GM21390 (cell line): ENCODE results near the gene TEX30.
A peak's percentile ranks its signal among the peaks of the same experiment; 100 is the strongest.
"Not testable (repeated sequence)": the region's sequence is repeated elsewhere in the genome, so short reads cannot be mapped to it uniquely, and the experiment has no call there.

ENCODE experiments used
- ATAC-seq: cut with Tn5 transposase; IDR thresholded peaks from one replicate; pipeline ENCODE4 v1.9.1; 2021; ENCODE audit not compliant: unreplicated experiment

TEX30 gene

DNA sequence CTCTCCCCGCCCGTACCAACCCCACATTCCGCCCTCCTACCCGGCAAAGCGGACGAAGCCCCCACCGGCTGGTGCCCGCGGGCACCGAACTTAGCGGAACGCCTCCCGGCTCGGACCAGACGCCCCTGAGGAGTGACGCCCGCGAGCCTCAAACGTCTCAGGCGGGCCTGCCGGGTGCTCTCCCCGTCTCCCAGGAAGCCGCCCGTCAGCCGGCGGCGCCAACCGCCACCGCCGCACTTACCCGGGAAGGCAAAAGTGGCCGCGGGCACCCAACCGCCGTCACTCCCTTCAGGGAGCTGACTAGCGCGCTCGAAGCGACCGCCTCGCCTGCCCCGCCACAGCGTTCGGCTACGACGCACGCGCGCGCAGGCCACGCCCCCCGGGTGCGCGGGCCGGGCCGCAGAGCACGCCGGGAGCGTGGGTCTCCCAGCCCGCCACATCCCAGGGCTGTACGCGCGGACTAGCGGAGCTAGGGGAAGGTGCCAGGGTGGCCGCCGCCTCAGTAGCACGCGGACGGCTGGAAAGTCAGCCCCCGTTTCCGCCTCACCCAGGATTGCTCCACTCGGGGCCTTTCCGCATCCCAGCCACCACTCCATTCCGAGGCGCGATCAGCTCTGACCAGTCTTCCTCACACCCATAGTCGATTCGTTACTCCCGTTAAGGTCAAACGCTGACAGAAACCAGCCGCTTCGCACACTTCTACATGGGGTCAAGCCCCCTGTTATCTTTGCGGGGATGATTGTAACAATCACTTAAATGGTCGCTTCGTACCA, at the start of gene TEX30:
Gene TEX30, minus strand, starts transcription at position 346 of the 773 bp plus-strand sequence. CDS start 3,760 bp downstream, outside the sequence.
- ATAC-seq = peak; percentile 94

DNA sequence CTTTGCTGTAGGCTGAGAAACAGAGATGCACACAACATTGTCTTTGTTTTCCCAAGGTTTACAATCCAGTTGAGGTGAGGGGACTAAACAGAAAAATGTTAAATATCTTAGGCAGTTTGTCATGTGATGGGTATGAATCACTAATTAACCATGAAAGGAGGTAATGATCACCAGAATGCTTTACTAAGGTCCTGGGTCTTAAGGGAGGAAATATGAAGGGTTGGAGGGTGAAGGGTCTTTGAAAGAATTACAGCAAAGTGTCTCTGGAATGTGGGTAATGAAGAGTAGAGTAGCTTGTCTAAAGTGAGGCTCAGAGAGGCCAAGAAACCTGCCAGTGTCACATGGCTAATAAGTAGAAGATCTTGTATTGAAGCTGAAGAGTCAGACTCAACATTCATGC, 44.3 kb upstream of the TEX30 start:
- no peak for ATAC-seq

DNA sequence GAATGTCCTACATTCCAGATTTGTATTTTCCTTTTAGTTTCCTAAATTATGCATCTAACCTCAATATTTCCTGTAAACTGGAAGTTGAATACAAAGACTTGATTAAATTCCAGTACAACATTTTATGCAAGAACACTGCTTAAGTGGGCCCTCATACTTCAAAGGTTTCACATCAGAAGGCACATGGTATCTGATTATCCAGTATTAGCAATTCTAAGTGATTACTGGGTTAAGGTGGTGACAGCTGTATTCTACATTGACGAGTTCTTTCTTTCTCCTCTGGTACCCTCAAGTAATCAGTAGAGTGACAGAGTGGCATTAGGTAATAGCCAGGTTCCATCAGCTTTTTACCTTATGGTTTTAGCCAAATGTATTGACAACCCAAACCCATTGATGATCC, 43.7 kb upstream of the TEX30 start:
- no peak for ATAC-seq

DNA sequence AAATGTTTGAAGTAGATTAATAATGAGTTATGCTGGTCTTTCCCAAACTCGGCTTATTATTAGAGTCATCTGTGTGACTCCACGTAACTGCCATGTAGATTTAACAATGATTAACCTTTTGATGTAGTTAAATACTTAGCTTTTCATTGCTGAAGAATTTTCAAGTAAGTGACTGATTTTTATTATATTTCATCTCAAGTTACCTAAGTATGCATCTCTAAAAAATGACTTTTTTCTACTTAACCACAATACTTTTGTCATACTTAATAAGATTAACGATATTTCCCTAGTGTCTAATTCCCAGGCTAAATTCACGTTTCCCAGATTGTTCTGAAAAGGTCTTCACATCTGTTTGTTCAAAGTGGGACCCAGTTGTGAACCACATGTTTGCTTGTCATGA, 43.1 kb upstream of the TEX30 start:
- ATAC-seq = no peak

DNA sequence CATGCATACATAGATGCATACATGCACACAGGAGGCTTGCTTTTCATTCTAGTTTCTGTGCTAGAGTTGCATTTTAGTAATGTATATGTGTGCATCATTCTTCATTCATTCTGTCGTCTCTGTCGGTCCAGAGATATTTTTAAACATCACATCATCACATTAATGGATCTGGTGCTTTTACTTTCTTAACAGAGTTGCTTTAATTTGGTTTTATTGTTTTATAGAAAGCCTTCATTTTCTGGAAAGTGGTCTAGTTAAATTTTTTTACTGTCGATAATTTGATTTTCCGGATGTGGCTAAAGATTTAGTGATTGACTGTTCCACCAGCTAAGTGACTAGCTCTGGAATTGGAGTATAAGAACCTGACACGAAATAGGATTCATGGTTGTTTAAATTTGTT, 42.2 kb upstream of the TEX30 start:
- no peak for ATAC-seq

DNA sequence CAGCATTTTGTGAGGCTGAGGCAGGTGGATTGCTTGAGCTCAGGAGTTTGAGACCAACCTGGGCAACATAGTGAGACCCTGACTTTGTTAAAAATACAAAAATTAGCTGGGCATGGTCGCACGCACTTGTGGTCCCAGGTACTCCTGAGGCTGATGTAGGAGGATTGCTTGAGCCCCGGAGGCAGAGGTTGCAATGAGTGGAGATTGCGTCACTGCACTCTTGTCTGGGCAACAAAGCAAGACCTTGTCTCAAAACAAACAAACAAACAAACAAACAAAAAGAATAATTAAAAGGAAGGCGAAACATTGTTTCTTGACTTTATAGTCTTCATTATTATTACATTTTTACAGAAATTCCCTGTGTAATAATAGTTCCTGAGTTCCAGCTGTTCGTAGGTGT, 41.2 kb upstream of the TEX30 start:
- ATAC-seq = no peak

DNA sequence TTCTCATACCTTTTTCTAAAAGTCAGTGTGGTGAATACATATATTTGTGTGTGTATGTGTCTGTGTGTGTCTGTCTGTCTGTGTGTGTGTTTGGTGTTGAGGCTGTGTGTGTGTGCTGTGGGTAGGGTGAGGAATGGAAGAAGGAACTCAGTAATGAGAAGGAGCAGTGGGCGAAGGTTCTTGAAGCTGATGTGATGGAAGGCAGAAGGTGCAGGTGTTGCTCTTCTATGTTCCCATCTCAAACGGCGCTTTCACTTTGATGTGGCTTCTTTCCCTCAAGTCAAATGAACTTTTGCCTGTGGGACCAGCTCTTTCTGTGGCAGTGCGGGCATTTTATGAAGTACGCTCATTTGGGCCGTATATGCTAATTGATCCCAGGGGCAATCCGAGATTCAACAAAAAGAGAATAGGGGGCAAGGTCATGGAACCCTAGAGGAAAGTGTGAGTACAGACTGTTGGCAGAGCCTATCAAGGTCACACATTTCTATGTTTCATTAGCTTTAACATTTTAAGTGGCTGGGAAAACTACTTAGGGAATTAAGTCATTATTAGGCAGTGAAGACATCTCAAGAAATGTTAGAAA, 40.5 kb upstream of the TEX30 start:
- no peak for ATAC-seq

DNA sequence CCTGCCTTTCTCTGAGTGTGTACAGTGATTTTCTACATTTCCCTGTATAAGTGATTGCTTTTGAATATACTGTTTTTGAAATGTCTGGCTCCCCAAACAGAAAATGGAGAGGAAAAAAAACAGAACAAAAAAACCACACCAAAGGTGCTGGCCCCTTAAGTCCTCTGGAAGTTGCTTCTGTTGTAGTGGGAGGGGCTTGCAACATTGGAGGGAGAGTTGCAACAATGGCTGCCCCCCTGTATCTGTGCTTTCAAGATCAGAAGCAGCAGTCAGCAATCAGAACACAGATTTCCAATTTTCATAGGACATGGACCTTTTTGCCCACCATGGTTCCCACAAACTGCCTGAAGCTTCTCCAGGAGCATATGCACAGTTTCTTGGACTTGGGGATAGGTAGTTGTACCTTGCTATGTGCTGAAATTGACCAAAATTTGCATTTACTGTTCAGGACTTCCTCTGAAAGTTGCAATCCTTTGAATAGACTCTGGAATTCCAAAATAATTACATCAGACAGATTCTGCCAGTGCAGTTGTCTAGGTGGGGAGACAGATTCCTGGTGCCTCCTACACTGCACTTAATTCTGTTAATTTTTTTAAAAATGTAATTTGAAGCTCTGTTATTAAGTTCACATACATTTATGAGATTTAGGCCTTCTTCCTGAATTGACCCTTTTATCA, 39.2 kb upstream of the TEX30 start:
- ATAC-seq = no peak

DNA sequence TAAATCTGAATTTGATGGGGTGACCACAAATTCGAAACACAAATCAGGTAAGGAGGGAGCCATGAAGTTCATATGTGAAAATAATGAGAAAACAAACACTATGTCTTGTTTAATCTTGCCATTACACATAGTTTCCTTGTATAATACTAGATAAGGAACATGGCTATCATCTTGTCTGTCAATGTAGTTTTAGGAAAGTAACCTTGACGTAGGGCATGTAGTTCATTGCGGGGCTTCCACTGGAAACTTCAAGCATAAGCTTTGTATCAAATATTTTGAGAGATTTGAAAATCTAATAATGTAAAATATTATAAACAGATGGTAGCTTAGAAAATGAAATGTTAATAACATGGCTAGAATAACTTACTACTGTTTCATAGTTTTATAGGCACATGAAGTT, 34.1 kb upstream of the TEX30 start:
- ATAC-seq = no peak

DNA sequence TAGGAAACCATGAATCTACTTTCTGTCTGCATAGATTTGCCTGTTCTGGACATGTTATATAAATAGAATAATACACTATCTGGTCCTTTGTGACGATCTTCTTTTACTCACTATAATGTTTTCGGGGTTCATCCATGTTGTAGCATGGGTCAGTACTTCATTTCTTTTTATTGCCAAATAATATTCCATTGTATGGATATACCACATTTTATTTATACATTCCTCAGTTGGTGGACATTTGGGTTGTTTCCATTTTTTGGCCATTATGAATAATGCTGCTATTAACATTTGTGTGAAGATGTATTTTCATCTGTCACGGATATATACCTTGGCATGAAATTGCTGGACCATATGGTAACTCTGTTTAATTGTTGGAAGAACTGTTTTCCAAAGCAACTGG, 32.1 kb upstream of the TEX30 start:
- no peak for ATAC-seq

DNA sequence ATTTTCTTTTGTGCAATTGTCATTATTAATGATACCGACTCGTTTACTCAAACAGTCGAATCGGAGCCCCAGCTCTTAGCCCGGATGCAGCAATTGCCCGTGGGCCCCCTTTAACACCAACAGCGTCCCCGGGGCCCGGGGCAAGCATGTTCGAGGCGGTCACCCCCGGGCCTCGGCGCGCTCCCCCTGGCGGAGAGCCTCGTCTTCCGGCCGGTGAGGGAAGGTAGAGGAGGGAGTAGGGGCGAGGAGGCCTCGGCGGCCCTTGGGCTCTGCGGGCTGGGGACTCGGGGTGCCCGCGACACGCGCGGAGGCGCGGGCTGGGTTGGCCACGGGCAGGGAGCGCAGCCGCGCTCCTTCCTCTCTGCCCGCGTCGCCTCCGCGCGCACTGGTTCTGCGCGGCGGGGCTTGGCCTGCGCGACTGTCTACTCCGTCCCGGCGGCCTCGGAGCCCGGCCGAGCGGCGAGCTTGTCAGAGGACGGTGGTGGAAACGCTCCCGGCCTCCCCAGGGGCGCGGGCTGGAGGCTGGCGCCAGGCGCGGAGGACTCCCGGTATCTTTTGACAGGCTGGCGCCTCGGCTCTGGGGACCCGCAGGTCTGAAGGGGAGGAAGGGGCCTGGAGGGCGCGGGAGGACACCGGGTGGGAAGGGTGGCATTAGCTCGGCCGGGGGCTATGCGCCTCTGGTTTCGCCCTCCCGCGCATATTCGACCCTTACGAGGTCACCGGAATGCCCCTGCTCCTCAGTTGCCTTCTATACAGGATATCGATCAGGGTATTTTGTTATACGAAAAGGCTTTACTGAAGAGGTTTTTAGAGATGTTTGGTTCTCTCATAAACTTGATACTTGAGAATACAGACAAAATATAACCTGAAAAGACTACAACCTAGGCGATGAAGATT, 26.8 kb upstream of the TEX30 start:
- ATAC-seq = peak; percentile 75

DNA sequence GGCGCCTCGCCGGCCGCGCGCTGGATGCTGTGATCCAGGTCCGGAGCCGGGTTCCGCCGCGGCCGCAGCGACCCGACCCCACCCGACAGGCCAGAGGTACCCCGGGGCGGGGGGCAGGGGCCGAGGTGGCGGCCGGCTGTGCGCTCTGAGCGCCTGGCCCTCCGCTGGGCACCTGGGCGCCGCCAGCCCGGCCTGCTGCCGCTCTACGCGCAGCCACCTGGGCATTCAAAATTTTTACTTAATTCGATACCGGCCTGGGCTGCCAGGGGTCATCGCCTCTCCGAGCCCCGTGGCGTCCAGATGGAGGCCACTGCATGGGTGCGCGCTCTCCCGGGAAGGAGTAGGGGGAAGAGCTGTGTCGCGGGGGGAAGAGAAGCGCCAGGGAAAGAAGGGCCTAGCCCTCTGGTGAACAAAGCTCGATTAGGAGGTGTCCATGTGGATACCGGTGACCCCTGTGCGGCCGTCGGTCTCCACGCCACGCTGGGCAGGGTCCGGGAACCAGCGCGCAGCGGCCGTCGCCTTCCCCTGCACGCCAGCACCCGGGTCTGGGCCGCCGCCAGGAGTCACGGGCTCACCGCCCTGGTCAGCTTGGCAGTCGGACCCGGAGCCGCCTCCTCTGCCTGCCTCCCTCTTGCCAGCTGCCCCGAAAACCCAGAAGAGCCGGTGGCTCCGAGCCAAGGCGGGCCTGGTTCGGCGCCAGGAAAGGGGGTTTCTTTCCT, 26.0 kb upstream of the TEX30 start:
- peak; percentile 6 for ATAC-seq

DNA sequence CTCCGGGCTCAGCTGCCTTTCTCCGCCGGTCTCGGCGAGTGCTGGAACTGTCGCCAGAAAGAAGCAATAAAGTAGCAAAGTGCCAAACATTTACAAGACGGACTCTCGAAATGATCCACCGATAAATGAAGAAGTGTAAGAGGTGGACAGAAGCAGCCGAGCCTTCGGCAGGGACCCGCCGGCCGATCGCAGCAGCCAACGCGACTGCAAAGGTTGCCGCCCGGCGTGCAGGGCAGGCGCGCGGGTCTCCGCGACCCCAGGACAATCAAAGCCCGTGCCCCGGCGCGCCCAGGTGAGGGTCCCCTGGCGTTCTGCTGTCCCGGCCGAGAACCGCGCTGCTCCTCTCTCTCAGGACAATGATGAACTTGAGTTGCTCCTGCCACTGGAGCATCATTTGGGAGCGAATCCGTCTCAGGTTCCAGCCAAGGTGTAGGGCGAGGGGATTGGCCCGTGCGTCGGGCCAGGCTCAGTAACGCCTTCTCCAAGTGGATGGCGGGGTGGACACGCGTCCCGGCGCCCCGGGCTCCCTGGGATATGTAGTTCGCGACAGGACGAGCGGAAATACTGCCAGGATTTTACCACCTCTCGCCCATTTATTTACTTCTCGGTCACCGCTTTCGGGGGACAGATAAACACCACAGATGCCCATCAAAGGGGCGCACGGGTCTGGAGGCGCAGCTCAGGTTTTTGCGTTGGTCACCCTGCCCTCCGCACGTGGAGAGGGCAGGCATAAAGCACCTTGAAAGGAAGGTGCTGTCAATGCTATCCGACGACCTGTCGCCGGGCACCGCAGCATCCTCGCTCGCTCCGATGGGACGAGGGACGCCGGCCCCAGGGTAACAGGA, 25.2 kb upstream of the TEX30 start, which contains the start of the genes BIVM and POGLUT2:
Gene BIVM, plus strand, starts transcription at position 539 of the 845 bp plus-strand sequence. CDS start 8,149 bp downstream, outside the sequence.
Gene POGLUT2, minus strand, starts transcription at position 396 of the 845 bp plus-strand sequence. Its CDS starts 306 bp downstream, at position 90.
- peak; percentile 80 for ATAC-seq

DNA sequence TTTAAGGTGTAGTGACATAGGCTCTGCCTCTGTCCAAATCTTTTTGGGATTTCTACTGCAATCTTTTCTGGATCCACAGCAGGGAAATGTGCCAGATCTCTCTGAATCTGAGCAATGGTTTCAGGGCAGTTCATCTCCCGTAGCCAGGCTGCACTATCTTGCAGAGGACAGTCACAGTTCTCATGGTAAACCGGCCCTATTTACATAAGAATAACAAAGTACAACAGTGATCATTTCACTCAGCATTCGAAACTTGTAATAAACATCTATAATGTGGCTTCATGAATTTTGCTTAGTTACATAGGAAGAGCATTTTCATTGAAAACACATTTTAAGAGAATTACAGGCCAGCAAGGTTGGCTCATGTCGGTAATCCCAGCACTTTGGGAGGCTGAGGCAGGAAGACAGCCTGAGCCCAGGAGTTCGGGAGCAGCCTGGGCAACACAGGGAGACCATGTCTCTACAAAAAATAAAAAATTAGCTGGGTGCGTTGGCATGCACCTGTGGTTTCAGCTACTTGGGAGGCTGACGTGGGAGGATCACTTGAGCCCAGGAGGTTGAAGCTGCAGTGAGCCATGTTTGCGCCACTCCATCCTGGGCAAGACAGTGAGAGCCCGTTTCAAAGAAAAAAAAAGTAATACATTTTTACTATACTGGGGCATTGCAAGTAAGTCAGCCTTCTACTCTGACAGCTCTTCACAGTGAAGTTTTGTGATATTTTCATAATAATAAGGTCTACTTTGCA, 20.2 kb upstream of the TEX30 start:
- no peak for ATAC-seq

DNA sequence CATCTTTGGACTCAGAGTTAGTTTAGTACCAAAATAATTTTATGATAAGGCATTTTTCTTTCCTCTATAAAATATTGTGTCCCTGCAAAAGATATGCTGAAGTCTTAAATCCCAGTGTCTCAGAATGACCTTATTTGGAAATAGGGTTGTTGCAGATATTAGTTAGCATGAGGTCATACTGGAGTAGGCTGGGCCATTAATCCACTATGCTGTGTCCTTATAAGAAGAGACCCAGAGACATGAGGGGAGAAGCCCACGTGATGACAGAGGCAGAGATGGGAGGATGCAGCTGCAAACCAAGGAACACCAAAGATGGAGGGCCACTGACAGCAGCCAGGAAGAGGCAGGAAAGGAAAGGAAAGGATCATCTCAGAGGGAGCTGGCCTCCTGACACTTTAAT, 18.8 kb upstream of the TEX30 start:
- no peak for ATAC-seq

DNA sequence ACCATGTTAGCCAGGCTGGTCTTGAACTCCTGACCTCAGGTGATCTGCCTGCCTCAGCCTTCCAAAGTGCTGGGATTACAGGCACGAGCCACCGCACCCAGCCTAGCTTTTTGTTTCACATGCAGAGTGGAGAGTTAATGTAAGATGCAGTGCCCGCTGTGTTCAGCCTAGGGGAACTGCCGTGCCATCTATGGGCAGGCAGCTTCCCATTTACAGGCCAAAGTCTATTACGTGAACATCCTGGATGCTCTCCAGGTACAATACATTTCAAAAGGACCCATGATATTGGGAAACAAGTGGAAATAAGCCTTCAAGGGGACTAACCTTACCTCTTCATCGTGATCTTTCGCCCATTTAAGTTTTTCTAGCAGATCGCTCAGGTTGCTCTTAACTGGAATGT, 15.1 kb upstream of the TEX30 start:
- no peak for ATAC-seq

DNA sequence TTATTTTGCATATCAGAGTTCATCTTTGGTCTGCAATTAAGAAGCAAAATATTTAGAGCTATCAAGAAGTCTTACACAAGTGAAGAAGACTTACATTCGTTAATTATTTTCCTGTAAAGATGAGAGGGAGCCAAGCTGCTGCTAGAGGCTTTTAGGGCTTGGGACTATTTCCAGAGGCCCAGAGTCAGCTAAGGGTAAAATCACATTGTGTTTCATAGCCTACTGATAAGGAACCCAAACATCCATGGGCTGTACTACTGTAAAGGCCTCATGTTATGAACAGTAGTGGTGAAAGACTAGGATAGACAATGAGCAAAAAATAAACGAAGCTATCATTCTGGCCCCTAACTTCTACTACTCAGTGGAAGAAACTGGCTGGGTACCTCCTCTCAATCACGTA, 10.9 kb upstream of the TEX30 start:
- ATAC-seq = no peak

DNA sequence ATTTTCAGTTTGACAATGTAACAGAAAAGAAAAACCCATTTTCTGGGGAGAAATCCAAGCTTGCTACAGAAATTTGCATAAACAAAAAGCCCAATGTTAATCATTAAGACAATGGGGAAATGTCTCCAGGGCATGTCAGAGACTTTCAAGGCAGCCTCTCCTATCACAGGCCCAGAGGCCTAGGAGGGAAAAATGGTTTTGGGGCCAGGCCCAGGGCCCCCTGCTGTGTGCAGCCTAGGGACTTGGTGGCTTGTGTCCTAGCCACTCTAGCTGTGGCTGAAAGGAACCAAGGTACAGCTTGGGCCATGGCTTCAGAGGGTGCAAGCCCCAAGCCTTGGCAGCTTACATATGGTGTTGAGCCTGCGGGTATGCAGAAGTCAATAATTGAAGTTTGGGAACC, 8.0 kb upstream of the TEX30 start:
- no peak for ATAC-seq

DNA sequence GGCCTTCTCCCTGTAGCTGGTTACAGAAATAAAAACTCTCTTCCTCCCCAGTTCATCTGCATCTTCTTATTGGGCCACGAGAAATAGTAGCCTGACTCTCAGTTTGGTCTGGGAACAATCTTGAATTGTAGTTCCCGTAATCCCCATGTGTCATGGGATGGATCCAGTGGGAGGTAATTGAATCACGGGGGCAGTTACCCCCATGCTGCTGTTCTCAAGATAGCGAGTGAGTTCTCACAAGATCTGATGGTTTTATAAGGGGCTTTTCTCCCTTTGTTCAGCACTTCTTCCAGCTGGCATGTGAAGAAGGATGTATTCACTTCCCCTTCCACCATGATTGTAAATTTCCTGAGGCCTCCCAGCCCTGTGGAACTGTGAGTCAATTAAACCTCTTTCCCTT, 7.1 kb upstream of the TEX30 start:
- ATAC-seq = not testable (repeated sequence)
